Neural progenitor cell (in vitro differentiated cells): ENCODE measurements around the gene CKAP4. TPM values are rescaled to one million over a fixed set of nuclear protein-coding genes. Genes with fewer than 3 reads are reported as not detected.

Experiments used
- DNase-seq: peaks from one replicate; pipeline ENCODE4 v3.0.0-alpha.2; 2016; ENCODE audit warnings: low spot score
- H2AFZ ChIP-seq: fragments of 200-600 bp; sonication (generic); replicated peaks from 2 replicates; pipeline ENCODE4 v1.6.1; 2016; ENCODE audit warnings: antibody characterized with exemption
- H3F3A ChIP-seq: fragments of 200-600 bp; sonication (generic); 2 replicates; pipeline ENCODE4 v1.6.1; 2016; ENCODE audit warnings: antibody characterized with exemption, low read depth
- H3K27ac ChIP-seq: fragments of 200-600 bp; sonication (generic); 2 replicates; pipeline ENCODE4 v1.5.1; 2016; ENCODE audit warnings: mild to moderate bottlenecking
- H3K27me3 ChIP-seq: fragments of 200-600 bp; sonication (generic); 2 replicates; pipeline ENCODE4 v1.6.1; 2016; ENCODE audit warnings: mild to moderate bottlenecking, moderate library complexity
- H3K36me3 ChIP-seq: fragments of 200-600 bp; sonication (generic); 2 replicates; pipeline ENCODE4 v1.5.1; 2016
- H3K4me1 ChIP-seq: fragments of 200-600 bp; sonication (generic); 2 replicates; pipeline ENCODE4 v1.6.1; 2016; ENCODE audit warnings: mixed run types
- H3K4me2 ChIP-seq: fragments of 200-600 bp; sonication (generic); 2 replicates; pipeline ENCODE4 v1.6.1; 2016
- H3K4me3 ChIP-seq: fragments of 200-600 bp; sonication (generic); 2 replicates; pipeline ENCODE4 v1.5.1; 2016
- H3K79me2 ChIP-seq: fragments of 200-600 bp; sonication (generic); 2 replicates; pipeline ENCODE4 v1.6.1; 2016; ENCODE audit warnings: low read depth
- H3K9ac ChIP-seq: fragments of 200-600 bp; sonication (generic); 2 replicates; pipeline ENCODE4 v1.6.1; 2016
- H3K9me3 ChIP-seq: fragments of 200-600 bp; sonication (generic); 2 replicates; pipeline ENCODE4 v1.5.1; 2016; ENCODE audit warnings: low read depth
- H4K20me1 ChIP-seq: fragments of 200-600 bp; sonication (generic); 2 replicates; pipeline ENCODE4 v1.6.1; 2016; ENCODE audit warnings: low read depth
- H3K27ac Mint-ChIP-seq: 3 replicates; pipeline ENCODE4 v1.8.0; 2021; ENCODE audit warnings: mixed read lengths
- H3K27me3 Mint-ChIP-seq: 2 replicates; pipeline ENCODE4 v1.8.0; 2022; ENCODE audit warnings: low read depth, mild to moderate bottlenecking, inconsistent platforms, moderate library complexity, mixed read lengths; ENCODE audit not compliant: insufficient read depth
- H3K36me3 Mint-ChIP-seq: 3 replicates; pipeline ENCODE4 v1.8.0; 2021; ENCODE audit warnings: mixed read lengths
- H3K4me1 Mint-ChIP-seq: 3 replicates; pipeline ENCODE4 v1.8.0; 2021; ENCODE audit warnings: mixed read lengths
- H3K4me3 Mint-ChIP-seq: 3 replicates; pipeline ENCODE4 v1.8.0; 2021; ENCODE audit warnings: mild to moderate bottlenecking, moderate library complexity, mixed read lengths
- H3K9me3 Mint-ChIP-seq: 3 replicates; pipeline ENCODE4 v1.8.0; 2020; ENCODE audit warnings: mixed read lengths
- CTCF ChIP-seq: fragments of 200-600 bp; sonication (generic); IDR thresholded peaks from 2 replicates; pipeline ENCODE4 v1.5.1; 2017; ENCODE audit warnings: antibody characterized with exemption, mild to moderate bottlenecking
- EZH2 ChIP-seq: fragments of 200-600 bp; sonication (generic); IDR thresholded peaks from 2 replicates; pipeline ENCODE4 v1.6.1; 2017; ENCODE audit warnings: antibody characterized with exemption, mild to moderate bottlenecking, moderate library complexity
- EZH2phosphoT487 ChIP-seq: fragments of 200-600 bp; sonication (generic); IDR thresholded peaks from 2 replicates; pipeline ENCODE4 v1.6.1; 2017; ENCODE audit warnings: antibody characterized with exemption
- small RNA-seq: library from RNA; depleted of rRNA; stranded (forward); fragments of <200 nt; gene quantifications from one replicate; pipeline ENCODE3, GENCODE V24; 2015
- total RNA-seq: library from RNA; depleted of rRNA; stranded (reverse); fragments of >200 nt; gene quantifications from 2 replicates; pipeline ENCODE4 v1.2.3, GENCODE V29; 2015; ENCODE audit warnings: low replicate concordance

The CKAP4 gene
- total RNA-seq, 1 donor from 2014 or later, result 58.7 TPM

- Mint-ChIP-seq H3K9me3 (no peaks in the 10 kb centered on the region), H3K27ac (peak overlapping the region; percentile 72), H3K27me3 (peaks cover 5% of the 10 kb centered on the region), H3K4me1 (peaks cover 46% of the 10 kb centered on the region), H3K36me3 (no peaks in the 10 kb centered on the region), H3K4me3 (no peak overlapping the region)
- no peak overlapping the region for H2AFZ ChIP-seq
- H3K9ac ChIP-seq, result no peak overlapping the region
- no peaks in the 10 kb centered on the region for H3K36me3 ChIP-seq
- H3K9me3 ChIP-seq, result no peaks in the 10 kb centered on the region
- no peaks in the 10 kb centered on the region for H4K20me1 ChIP-seq
- no peaks in the 10 kb centered on the region for H3K27me3 ChIP-seq
- peak; percentile 46 for DNase-seq
- H3K4me1 ChIP-seq, result peaks cover 47% of the 10 kb centered on the region
- no peaks in the 10 kb centered on the region for H3K79me2 ChIP-seq
- no peak overlapping the region for H3K27ac ChIP-seq
- peaks cover 14% of the 10 kb centered on the region for H3F3A ChIP-seq
- TF ChIP-seq CTCF (peak; percentile 40), EZH2 (no peak)
- no peak overlapping the region for H3K4me2 ChIP-seq
- no peak overlapping the region for H3K4me3 ChIP-seq
Observed at GRCh38 chr12:106189341-106189740, 58.5 kb downstream of the CKAP4 start.

GRCh38 chr12:106188256-106188655 lies 59.6 kb downstream of the CKAP4 start:
- TF ChIP-seq EZH2, result no peak
- no peak for TF ChIP-seq EZH2phosphoT487
- TF ChIP-seq CTCF, result no peak
- DNase-seq, result peak; percentile 72
- Histone ChIP-seq H3K79me2 (no peaks in the 10 kb centered on the region), H3K27ac (no peak overlapping the region), H3K9me3 (no peaks in the 10 kb centered on the region), H3K9ac (no peak overlapping the region), H3K4me1 (peaks cover 47% of the 10 kb centered on the region), H3K27me3 (no peaks in the 10 kb centered on the region), H3K4me3 (no peak overlapping the region), H3K4me2 (peak overlapping the region; percentile 62), H2AFZ (no peak overlapping the region), H3F3A (peaks cover 14% of the 10 kb centered on the region), H3K36me3 (no peaks in the 10 kb centered on the region), H4K20me1 (no peaks in the 10 kb centered on the region)
- Mint-ChIP-seq H3K4me1 (peaks cover 41% of the 10 kb centered on the region), H3K36me3 (no peaks in the 10 kb centered on the region), H3K27me3 (peaks cover 3% of the 10 kb centered on the region), H3K4me3 (peak overlapping the region; percentile 71), H3K27ac (peak overlapping the region; percentile 44), H3K9me3 (no peaks in the 10 kb centered on the region)

Small RNA genes lying within 50 kb of the gene (small RNA-seq; reads per million reads assigned to genes)
- not detected for gene RNU7-94P

Other genes starting within 250 kb of the CKAP4 start
- 11.9 and 18.8 TPM in 2 replicates for gene NUAK1, start 109.1 kb downstream of the CKAP4 start, total RNA-seq
- 7.8 and 8.8 TPM in 2 replicates for gene TCP11L2, start 54.7 kb upstream of the CKAP4 start, total RNA-seq
- gene POLR3B, start 109.7 kb upstream of the CKAP4 start, total RNA-seq, result 8.4 and 8.8 TPM in 2 replicates